Effector memory CD8-positive, alpha-beta T cell (primary cell): ENCODE data around the gene LRFN3.

Source experiments
- ATAC-seq: fragments of 150-1000 bp; cut with Tn5 transposase; replicated peaks from 2 replicates; pipeline ENCODE4 v1.10.0; 2021; ENCODE audit warnings: mild to moderate bottlenecking, moderate library complexity
- DNase-seq, 3 experiments: peaks; one replicate each; pipeline ENCODE4 v3.0.0; 2021
- H3K27ac Mint-ChIP-seq, 2 donors: one replicate each; pipeline ENCODE4 v1.8.0; 2022; ENCODE audit warnings: mild to moderate bottlenecking in 2 of 2, mixed read lengths in 2 of 2, moderate library complexity in 2 of 2
- H3K27me3 Mint-ChIP-seq, 2 donors: one replicate each; pipeline ENCODE4 v1.8.0; 2022; ENCODE audit warnings: mixed read lengths in 2 of 2
- H3K36me3 Mint-ChIP-seq: one replicate; pipeline ENCODE4 v1.8.0; 2022; ENCODE audit warnings: mild to moderate bottlenecking, moderate library complexity, mixed read lengths; ENCODE audit not compliant: insufficient read depth
- H3K4me1 Mint-ChIP-seq, 2 donors: one replicate each; pipeline ENCODE4 v1.8.0; 2022; ENCODE audit warnings: low read depth in 2 of 2, mixed read lengths in 2 of 2
- H3K4me3 Mint-ChIP-seq, 2 donors: one replicate each; pipeline ENCODE4 v1.8.0; 2022; ENCODE audit warnings: mild to moderate bottlenecking in 2 of 2, mixed read lengths in 2 of 2, moderate library complexity in 2 of 2
- H3K9me3 Mint-ChIP-seq, 2 donors: one replicate each; pipeline ENCODE4 v1.8.0; 2022; ENCODE audit warnings: mixed read lengths in 2 of 2

LRFN3 gene

GRCh38 chr19:35983177-35983576 lies 47.0 kb downstream of the LRFN3 start:
- peaks cover 58 to 87% of the 10 kb centered on the region in 2 donors for H3K27me3 Mint-ChIP-seq
- H3K4me1 Mint-ChIP-seq = peaks cover 0 to 5% of the 10 kb centered on the region in 2 donors
- ATAC-seq (no peak), DNase-seq (no peak)
- no peak overlapping the region for H3K4me3 Mint-ChIP-seq
- no peaks in the 10 kb centered on the region for H3K9me3 Mint-ChIP-seq
- H3K27ac Mint-ChIP-seq = no peak overlapping the region
- H3K36me3 Mint-ChIP-seq = no peaks in the 10 kb centered on the region

GRCh38 chr19:35986111-35986510 lies 49.9 kb downstream of the LRFN3 start:
- Mint-ChIP-seq H3K27ac (no peak overlapping the region), H3K4me3 (peak overlapping the region in 1 of 2 donors; percentile 61), H3K27me3 (peaks cover 63 to 85% of the 10 kb centered on the region in 2 donors), H3K4me1 (peaks cover 0 to 5% of the 10 kb centered on the region in 2 donors), H3K9me3 (no peaks in the 10 kb centered on the region), H3K36me3 (no peaks in the 10 kb centered on the region)
- ATAC-seq (no peak), DNase-seq (no peak)

GRCh38 chr19:35986664-35987570 lies 50.7 kb downstream of the LRFN3 start:
- Mint-ChIP-seq H3K9me3 (no peaks in the 10 kb centered on the region), H3K36me3 (no peaks in the 10 kb centered on the region), H3K27ac (no peak overlapping the region), H3K4me3 (peak overlapping the region; percentile 61 to 63), H3K4me1 (peaks cover 0 to 5% of the 10 kb centered on the region in 2 donors), H3K27me3 (peaks cover 58 to 79% of the 10 kb centered on the region in 2 donors)
- ATAC-seq (peak; percentile 54), DNase-seq (no peak)

- ATAC-seq (no peak), DNase-seq (no peak)
- Mint-ChIP-seq H3K4me3 (peak overlapping the region; percentile 61 to 63), H3K36me3 (no peaks in the 10 kb centered on the region), H3K27me3 (peaks cover 58 to 73% of the 10 kb centered on the region in 2 donors), H3K9me3 (no peaks in the 10 kb centered on the region), H3K4me1 (peaks cover 0 to 5% of the 10 kb centered on the region in 2 donors), H3K27ac (no peak overlapping the region)
These were observed 51.4 kb downstream of the LRFN3 start for GRCh38 chr19:35987571-35987896.

GRCh38 chr19:35988824-35989223 lies 52.6 kb downstream of the LRFN3 start:
- H3K4me3 Mint-ChIP-seq = no peak overlapping the region
- DNase-seq (no peak), ATAC-seq (no peak)
- H3K27ac Mint-ChIP-seq = no peak overlapping the region
- no peaks in the 10 kb centered on the region for H3K9me3 Mint-ChIP-seq
- H3K4me1 Mint-ChIP-seq = peaks cover 0 to 5% of the 10 kb centered on the region in 2 donors
- H3K27me3 Mint-ChIP-seq = peaks cover 52 to 60% of the 10 kb centered on the region in 2 donors
- H3K36me3 Mint-ChIP-seq = no peaks in the 10 kb centered on the region

- Mint-ChIP-seq H3K9me3 (no peaks in the 10 kb centered on the region), H3K36me3 (peaks cover 4% of the 10 kb centered on the region), H3K27me3 (peaks cover 39 to 47% of the 10 kb centered on the region in 2 donors), H3K4me1 (peaks cover 3 to 11% of the 10 kb centered on the region in 2 donors), H3K4me3 (no peak overlapping the region), H3K27ac (no peak overlapping the region)
- DNase-seq (no peak), ATAC-seq (no peak)
These were observed 54.0 kb downstream of the LRFN3 start for GRCh38 chr19:35990156-35990555.

- Mint-ChIP-seq H3K27me3 (peaks cover 30 to 38% of the 10 kb centered on the region in 2 donors), H3K36me3 (peaks cover 4% of the 10 kb centered on the region), H3K4me3 (no peak overlapping the region), H3K27ac (no peak overlapping the region), H3K9me3 (no peaks in the 10 kb centered on the region), H3K4me1 (peaks cover 8 to 16% of the 10 kb centered on the region in 2 donors)
- no peak for DNase-seq
- ATAC-seq = no peak
These were observed 54.9 kb downstream of the LRFN3 start for GRCh38 chr19:35990771-35991730.

- peaks cover 21 to 29% of the 10 kb centered on the region in 2 donors for H3K27me3 Mint-ChIP-seq
- no peaks in the 10 kb centered on the region for H3K9me3 Mint-ChIP-seq
- DNase-seq (no peak), ATAC-seq (no peak)
- H3K27ac Mint-ChIP-seq = no peak overlapping the region
- H3K36me3 Mint-ChIP-seq = peaks cover 4% of the 10 kb centered on the region
- H3K4me3 Mint-ChIP-seq = no peak overlapping the region
- H3K4me1 Mint-ChIP-seq = peaks cover 16 to 20% of the 10 kb centered on the region in 2 donors
These were observed 55.7 kb downstream of the LRFN3 start for GRCh38 chr19:35991731-35992450.

GRCh38 chr19:35992907-35993765 lies 57.0 kb downstream of the LRFN3 start:
- Mint-ChIP-seq H3K4me1 (peaks cover 25 to 26% of the 10 kb centered on the region in 2 donors), H3K27me3 (peaks cover 11 to 17% of the 10 kb centered on the region in 2 donors), H3K9me3 (no peaks in the 10 kb centered on the region), H3K4me3 (peak overlapping the region; percentile 18 to 95), H3K36me3 (peaks cover 7% of the 10 kb centered on the region), H3K27ac (peak overlapping the region in 1 of 2 donors; percentile 25)
- ATAC-seq (no peak), DNase-seq (no peak)

- Mint-ChIP-seq H3K9me3 (no peaks in the 10 kb centered on the region), H3K27me3 (peaks cover 6 to 8% of the 10 kb centered on the region in 2 donors), H3K4me3 (peak overlapping the region; percentile 90 to 95), H3K4me1 (peaks cover 25 to 26% of the 10 kb centered on the region in 2 donors), H3K36me3 (peaks cover 8% of the 10 kb centered on the region), H3K27ac (no peak overlapping the region)
- no peak for DNase-seq
- ATAC-seq = no peak
These were observed 57.9 kb downstream of the LRFN3 start for GRCh38 chr19:35993923-35994598.
